DOHH2 (cell line): ENCODE measurements around the gene MBTD1.

ENCODE experiments used
- H3F3A ChIP-seq: fragments of 200-600 bp; sonication (generic), shearing (Covaris generic); 2 replicates; pipeline ENCODE4 v1.6.0; 2016; ENCODE audit warnings: antibody characterized with exemption, mild to moderate bottlenecking; ENCODE audit not compliant: control insufficient read depth, insufficient read depth
- H3K27ac ChIP-seq: fragments of 200-600 bp; sonication (generic); 2 replicates; pipeline ENCODE4 v1.5.1; 2014; ENCODE audit warnings: low read depth, mild to moderate bottlenecking, low read length, moderate library complexity
- H3K27me3 ChIP-seq: fragments of 200-600 bp; sonication (generic); 2 replicates; pipeline ENCODE4 v1.6.1; 2014; ENCODE audit warnings: mild to moderate bottlenecking, low read length, mixed read lengths; ENCODE audit not compliant: control insufficient read depth
- H3K36me3 ChIP-seq: fragments of 200-600 bp; sonication (generic); 2 replicates; pipeline ENCODE4 v1.6.1; 2014; ENCODE audit warnings: mild to moderate bottlenecking, low read length, moderate library complexity, mixed read lengths; ENCODE audit not compliant: control insufficient read depth
- H3K4me1 ChIP-seq: fragments of 200-600 bp; sonication (generic); 2 replicates; pipeline ENCODE4 v1.6.1; 2014; ENCODE audit warnings: mild to moderate bottlenecking, low read length, mixed read lengths; ENCODE audit not compliant: control insufficient read depth
- H3K4me2 ChIP-seq: fragments of 200-600 bp; sonication (generic); 2 replicates; pipeline ENCODE4 v1.6.0; 2014; ENCODE audit warnings: mild to moderate bottlenecking, low read length, moderate library complexity
- H3K4me3 ChIP-seq: fragments of 200-600 bp; sonication (generic); 2 replicates; pipeline ENCODE4 v1.5.1; 2014; ENCODE audit warnings: mild to moderate bottlenecking, low read length, mixed read lengths
- H3K79me2 ChIP-seq: fragments of 200-600 bp; sonication (generic); 2 replicates; pipeline ENCODE4 v1.6.1; 2014; ENCODE audit warnings: mild to moderate bottlenecking, low read length, mixed read lengths; ENCODE audit not compliant: control insufficient read depth
- H3K9me2 ChIP-seq: fragments of 200-600 bp; sonication (generic); replicated peaks from 2 replicates; pipeline ENCODE4 v1.6.1; 2014; ENCODE audit warnings: mild to moderate bottlenecking, low read length, mixed read lengths; ENCODE audit not compliant: control insufficient read depth
- H3K9me3 ChIP-seq: fragments of 200-600 bp; sonication (generic); 2 replicates; pipeline ENCODE4 v1.6.1; 2014; ENCODE audit warnings: antibody characterized with exemption, low read length, mixed read lengths; ENCODE audit not compliant: control insufficient read depth, insufficient read depth
- H4K20me1 ChIP-seq: fragments of 200-600 bp; sonication (generic); 2 replicates; pipeline ENCODE4 v1.6.0; 2014; ENCODE audit warnings: low read depth, mild to moderate bottlenecking, antibody characterized with exemption, low read length, moderate library complexity; ENCODE audit not compliant: control insufficient read depth, insufficient read depth
- EZH2phosphoT487 ChIP-seq: fragments of 200-600 bp; sonication (generic); IDR thresholded peaks from 2 replicates; pipeline ENCODE4 v1.6.1; 2017; ENCODE audit warnings: borderline replicate concordance, mild to moderate bottlenecking, antibody characterized with exemption, low read length, moderate library complexity, mixed read lengths
- TF ChIP-seq, protein P1 (sequence below): fragments of 200-600 bp; sonication (generic); IDR thresholded peaks from one replicate; pipeline ENCODE4 v1.5.1; 2014; ENCODE audit warnings: antibody characterized with exemption, mild to moderate bottlenecking, low read depth, low read length; ENCODE audit not compliant: poor library complexity, severe bottlenecking

The MBTD1 gene

DNA sequence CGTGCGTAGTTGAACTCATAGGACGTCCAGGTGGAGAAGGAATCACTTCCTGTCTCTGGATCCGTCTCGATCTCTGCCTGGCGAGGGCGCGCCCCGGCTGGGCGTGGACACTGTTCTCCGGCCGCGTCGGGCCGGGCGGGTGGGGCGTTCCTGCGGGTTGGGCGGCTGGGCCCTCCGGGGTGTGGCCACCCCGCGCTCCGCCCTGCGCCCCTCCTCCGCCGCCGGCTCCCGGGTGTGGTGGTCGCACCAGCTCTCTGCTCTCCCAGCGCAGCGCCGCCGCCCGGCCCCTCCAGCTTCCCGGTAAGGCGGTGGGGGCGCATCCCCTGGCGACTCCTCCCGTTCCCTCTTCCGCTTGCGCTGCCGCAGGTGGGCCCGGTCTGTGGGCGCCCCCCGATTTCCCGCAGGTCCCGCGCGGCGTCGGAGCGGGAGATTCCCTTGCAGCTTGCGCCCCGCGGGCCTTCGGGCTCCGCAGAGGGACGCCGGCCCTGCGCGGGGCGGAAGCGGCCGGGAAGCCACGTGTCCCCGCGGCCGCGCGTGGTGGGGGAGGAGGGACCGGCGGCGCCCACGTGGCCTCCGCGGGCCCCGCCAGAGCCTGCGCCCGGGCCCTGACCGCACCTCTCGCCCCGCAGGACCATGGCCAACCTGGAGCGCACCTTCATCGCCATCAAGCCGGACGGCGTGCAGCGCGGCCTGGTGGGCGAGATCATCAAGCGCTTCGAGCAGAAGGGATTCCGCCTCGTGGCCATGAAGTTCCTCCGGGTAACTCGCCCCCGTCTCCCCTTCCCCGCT, 93.5 kb downstream of the MBTD1 start, which contains the start of gene NME2:
Gene NME2 (plus strand): TSS at position 214 of the 789 bp plus-strand sequence. CDS start 420 bp downstream, at position 634.
- Histone ChIP-seq H3K9me2 (no peaks in the 10 kb centered on the region), H3K36me3 (peaks cover 76% of the 10 kb centered on the region), H3K27ac (peak within 1 kb of the TSS; percentile 69), H3K4me3 (peak within 1 kb of the TSS; percentile 74), H3K4me2 (peak within 1 kb of the TSS; percentile 86), H3K27me3 (no peaks in the 10 kb centered on the region), H3F3A (peaks cover 39% of the 10 kb centered on the region), H3K4me1 (peaks cover 19% of the 10 kb centered on the region), H3K79me2 (peaks cover 32% of the 10 kb centered on the region), H3K9me3 (no peaks in the 10 kb centered on the region), H4K20me1 (no peaks in the 10 kb centered on the region)
- no peak for TF ChIP-seq EZH2phosphoT487

DNA sequence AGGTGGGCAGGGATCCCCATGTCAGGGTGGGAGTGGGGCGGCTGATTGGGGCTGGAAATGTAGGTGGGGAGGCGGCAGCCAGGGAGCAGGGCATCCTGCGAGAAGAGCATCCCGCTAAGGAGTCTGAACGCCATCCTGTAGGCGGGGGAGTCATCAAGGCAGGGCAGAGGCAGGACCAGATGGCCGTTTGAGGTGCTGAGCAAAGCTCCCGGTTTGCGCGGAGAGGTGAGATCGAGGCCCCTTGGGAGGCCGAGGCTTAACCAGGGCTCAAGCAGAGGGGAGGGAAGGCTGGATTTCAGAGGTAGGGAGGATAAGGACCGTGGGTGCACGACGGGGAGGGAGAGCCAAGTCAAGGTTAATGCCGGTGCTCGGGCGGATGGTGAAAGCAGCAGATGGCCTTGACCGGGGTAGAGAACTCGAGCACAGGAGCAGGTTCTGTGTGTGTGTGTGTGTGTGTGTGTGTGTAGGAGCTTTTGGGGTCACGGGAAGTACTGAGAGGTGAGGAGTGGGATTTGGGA, 94.1 kb downstream of the MBTD1 start:
- Histone ChIP-seq H3K9me2 (no peaks in the 10 kb centered on the region), H3K4me1 (peaks cover 19% of the 10 kb centered on the region), H3K27me3 (no peaks in the 10 kb centered on the region), H3K4me2 (peak overlapping the region; percentile 86), H3K9me3 (no peaks in the 10 kb centered on the region), H3K4me3 (peak overlapping the region; percentile 74), H3K27ac (peak overlapping the region; percentile 58), H3K79me2 (peaks cover 32% of the 10 kb centered on the region), H3F3A (peaks cover 34% of the 10 kb centered on the region), H4K20me1 (no peaks in the 10 kb centered on the region), H3K36me3 (peaks cover 76% of the 10 kb centered on the region)
- no peak for TF ChIP-seq EZH2phosphoT487
- TF ChIP-seq, protein P1, sequence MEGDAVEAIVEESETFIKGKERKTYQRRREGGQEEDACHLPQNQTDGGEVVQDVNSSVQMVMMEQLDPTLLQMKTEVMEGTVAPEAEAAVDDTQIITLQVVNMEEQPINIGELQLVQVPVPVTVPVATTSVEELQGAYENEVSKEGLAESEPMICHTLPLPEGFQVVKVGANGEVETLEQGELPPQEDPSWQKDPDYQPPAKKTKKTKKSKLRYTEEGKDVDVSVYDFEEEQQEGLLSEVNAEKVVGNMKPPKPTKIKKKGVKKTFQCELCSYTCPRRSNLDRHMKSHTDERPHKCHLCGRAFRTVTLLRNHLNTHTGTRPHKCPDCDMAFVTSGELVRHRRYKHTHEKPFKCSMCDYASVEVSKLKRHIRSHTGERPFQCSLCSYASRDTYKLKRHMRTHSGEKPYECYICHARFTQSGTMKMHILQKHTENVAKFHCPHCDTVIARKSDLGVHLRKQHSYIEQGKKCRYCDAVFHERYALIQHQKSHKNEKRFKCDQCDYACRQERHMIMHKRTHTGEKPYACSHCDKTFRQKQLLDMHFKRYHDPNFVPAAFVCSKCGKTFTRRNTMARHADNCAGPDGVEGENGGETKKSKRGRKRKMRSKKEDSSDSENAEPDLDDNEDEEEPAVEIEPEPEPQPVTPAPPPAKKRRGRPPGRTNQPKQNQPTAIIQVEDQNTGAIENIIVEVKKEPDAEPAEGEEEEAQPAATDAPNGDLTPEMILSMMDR = no peak

DNA sequence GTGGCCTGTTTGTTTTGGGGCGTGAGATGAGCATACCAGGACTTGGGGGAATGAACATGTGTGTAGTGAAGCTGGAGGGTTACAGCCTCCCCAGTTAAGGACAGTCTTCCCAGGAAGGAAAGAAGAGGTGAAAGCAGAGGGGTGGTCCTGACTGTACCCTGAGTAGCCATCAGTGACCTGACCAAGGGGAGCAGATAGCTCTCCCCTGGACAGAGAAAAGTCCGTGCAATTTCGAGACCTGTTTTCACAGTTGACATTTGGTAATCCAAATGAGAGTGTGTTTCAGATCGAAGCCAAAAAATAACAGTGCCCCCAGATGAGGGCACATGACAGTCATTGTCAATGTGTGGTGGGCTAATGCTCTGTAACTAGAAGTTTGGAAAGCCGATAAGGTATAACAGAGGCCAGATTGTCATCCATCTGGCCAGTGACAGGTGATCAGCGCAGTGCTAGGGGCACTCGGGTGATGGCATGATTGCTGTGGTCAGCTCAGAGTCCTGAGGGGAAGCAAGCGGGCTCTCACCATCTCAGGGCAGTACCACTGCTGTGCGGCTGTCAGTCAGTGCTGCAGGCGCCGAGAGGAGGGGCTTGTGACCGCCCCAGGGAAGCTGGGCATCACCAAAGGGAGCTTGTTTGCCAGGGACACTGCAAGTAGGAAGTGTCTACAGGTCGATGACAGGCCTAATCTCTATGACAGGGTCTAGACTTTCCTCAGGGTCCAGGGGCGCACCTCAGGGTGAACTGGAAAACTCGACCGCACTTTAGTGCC, 94.8 kb downstream of the MBTD1 start:
- no peaks in the 10 kb centered on the region for H3K9me3 ChIP-seq
- H3K4me2 ChIP-seq = peak overlapping the region; percentile 86
- peaks cover 32% of the 10 kb centered on the region for H3K79me2 ChIP-seq
- no peaks in the 10 kb centered on the region for H3K27me3 ChIP-seq
- H3K27ac ChIP-seq = peak overlapping the region; percentile 58
- H3K9me2 ChIP-seq = no peaks in the 10 kb centered on the region
- peaks cover 33% of the 10 kb centered on the region for H3F3A ChIP-seq
- H3K36me3 ChIP-seq = peaks cover 76% of the 10 kb centered on the region
- H4K20me1 ChIP-seq = no peaks in the 10 kb centered on the region
- TF ChIP-seq EZH2phosphoT487 = no peak
- TF ChIP-seq, protein P1 = no peak
- peaks cover 19% of the 10 kb centered on the region for H3K4me1 ChIP-seq
- H3K4me3 ChIP-seq = peak overlapping the region; percentile 74
